K562 (cell line): ENCODE results near the gene HSPA4. TPM values are rescaled to one million over a fixed set of nuclear protein-coding genes. Genes with fewer than 3 reads are reported as not detected.

ENCODE experiments used
- ASH1L ChIP-seq: fragments of 450-650 bp; IDR thresholded peaks from 2 replicates; pipeline ENCODE4 v1.6.1; 2018; ENCODE audit warnings: borderline replicate concordance, mild to moderate bottlenecking, low read depth; ENCODE audit not compliant: partially characterized antibody
- CEBPB ChIP-seq: fragments of 450-650 bp; IDR thresholded peaks from 2 replicates; pipeline ENCODE4 v1.6.1; 2016; ENCODE audit warnings: missing genetic modification characterization, missing compliant biosample characterization
- DDX20 ChIP-seq: fragments of 450-650 bp; IDR thresholded peaks from 2 replicates; pipeline ENCODE4 v1.6.1; 2016; ENCODE audit warnings: missing genetic modification characterization, low read depth, mild to moderate bottlenecking, missing compliant biosample characterization, moderate library complexity
- ERF ChIP-seq: fragments of 450-650 bp; formaldehyde crosslinking; IDR thresholded peaks from 2 replicates; pipeline ENCODE4 v1.4.0; 2020; ENCODE audit warnings: mild to moderate bottlenecking, mixed read lengths
- EZH2 ChIP-seq: IDR thresholded peaks from 2 replicates; pipeline ENCODE4 v1.6.1; 2012; ENCODE audit warnings: low read depth, mild to moderate bottlenecking, inconsistent platforms, low read length, borderline replicate concordance
- HIVEP1 ChIP-seq: fragments of 250-450 bp; sonication (Bioruptor Pico); IDR thresholded peaks from 2 replicates; pipeline ENCODE4 v1.4.0; 2020; ENCODE audit warnings: mild to moderate bottlenecking
- KAT7 ChIP-seq: sonication (generic); formaldehyde crosslinking; IDR thresholded peaks from 2 replicates; pipeline ENCODE4 v1.8.0; 2022; ENCODE audit warnings: missing genetic modification reagents, mild to moderate bottlenecking, borderline replicate concordance
- NCOA1 ChIP-seq: fragments of 450-650 bp; IDR thresholded peaks from 2 replicates; pipeline ENCODE4 v1.6.1; 2016; ENCODE audit warnings: low read depth
- NFIX ChIP-seq: fragments of 250-450 bp; sonication (Bioruptor Pico); IDR thresholded peaks from 2 replicates; pipeline ENCODE4 v1.4.0; 2020; ENCODE audit warnings: low read depth, mild to moderate bottlenecking, moderate library complexity
- PML ChIP-seq: IDR thresholded peaks from 2 replicates; pipeline ENCODE4 v1.6.1; 2012; ENCODE audit warnings: low read length, inconsistent platforms
- RBFOX2 ChIP-seq: fragments of 200-400 bp; formaldehyde crosslinking; IDR thresholded peaks from 2 replicates; pipeline ENCODE4 v1.6.1; 2017; ENCODE audit warnings: low read depth, mild to moderate bottlenecking, low read length, moderate library complexity
- SMARCA5 ChIP-seq: fragments of 450-650 bp; IDR thresholded peaks from 2 replicates; pipeline ENCODE4 v1.6.1; 2016
- SOX6 ChIP-seq: fragments of 450-650 bp; IDR thresholded peaks from 2 replicates; pipeline ENCODE4 v1.6.1; 2014; ENCODE audit warnings: mild to moderate bottlenecking
- TBP ChIP-seq: optimal IDR thresholded peaks from 2 replicates; pipeline ENCODE3; 2011; ENCODE audit warnings: low read depth, low read length, improper control_type of control experiment
- TEAD4 ChIP-seq, 2 experiments: sonication (generic) in 1 of 2; formaldehyde crosslinking in 1 of 2; IDR thresholded peaks; 2 replicates each; pipeline versions ENCODE4 v1.6.1 to v1.8.0; 2012 to 2022; ENCODE audit warnings: borderline replicate concordance in 1 of 2, inconsistent platforms in 1 of 2, low read length in 1 of 2, mild to moderate bottlenecking in 1 of 2, missing genetic modification reagents in 1 of 2
- YY1 ChIP-seq, 3 experiments: IDR thresholded peaks; 2 replicates each; pipeline ENCODE4 v1.6.1; 2011; ENCODE audit warnings: low read length in 2 of 3, mild to moderate bottlenecking in 2 of 3, moderate library complexity in 2 of 3, borderline replicate concordance in 1 of 3, control low read depth in 1 of 3, low read depth in 1 of 3; ENCODE audit not compliant: insufficient read depth in 3 of 3, insufficient replicate concordance in 2 of 3, control insufficient read depth in 1 of 3, insufficient read length in 1 of 3; ENCODE audit errors: extremely low read depth in 1 of 3
- ZNF197 ChIP-seq: fragments of 200-800 bp; sonication (Bioruptor generic); IDR thresholded peaks from 2 replicates; pipeline ENCODE4 v1.6.1; 2016; ENCODE audit warnings: low read depth, missing genetic modification characterization, missing compliant biosample characterization
- polyA plus RNA-seq, 8 experiments: library from polyadenylated mRNA; depleted of rRNA in 4 of 8; stranded (reverse) in 5 of 8; unstranded in 3 of 8; fragments of >200 nt; fragmentation: Nextera tagmentation in 2 of 8; fragmentation: Illumina TruSeq in 1 of 8; extraction: Ambion mirVana in 2 of 8; extraction: Trizol in 1 of 8; gene quantifications; 2 replicates each; pipeline versions ENCODE4 v1.2.1 to v1.2.3, GENCODE V29; 2011 to 2014; ENCODE audit warnings: inconsistent platforms in 1 of 8, missing spikeins in 1 of 8
- total RNA-seq, 7 experiments: library from RNA; depleted of rRNA in 6 of 7; stranded (reverse); fragments of >200 nt in 6 of 7; fragmentation: Illumina TruSeq in 2 of 7; extraction: Trizol in 2 of 7; gene quantifications; 2 replicates each; pipeline versions ENCODE4 v1.2.1 to v1.2.3, GENCODE V29; 2011 to 2021; ENCODE audit warnings: low replicate concordance in 1 of 7
- TF ChIP-seq, protein P1 (sequence below): fragments of 250-450 bp; sonication (Bioruptor Pico); IDR thresholded peaks from 2 replicates; pipeline ENCODE4 v1.5.0; 2021; ENCODE audit warnings: mild to moderate bottlenecking, moderate library complexity
- TF ChIP-seq, protein P2 (sequence below): sonication (generic); formaldehyde crosslinking; IDR thresholded peaks from 2 replicates; pipeline ENCODE4 v1.9.0; 2022; ENCODE audit warnings: mild to moderate bottlenecking, missing genetic modification reagents
- TF ChIP-seq, protein P3 (sequence below): fragments of 250-450 bp; sonication (Bioruptor Pico); IDR thresholded peaks from 2 replicates; pipeline ENCODE4 v1.6.1; 2021; ENCODE audit warnings: mild to moderate bottlenecking
- TF ChIP-seq, protein P4 (sequence below): fragments of 200-800 bp; sonication (Bioruptor generic); IDR thresholded peaks from 2 replicates; pipeline ENCODE4 v1.6.1; 2017; ENCODE audit warnings: missing genetic modification characterization, missing compliant biosample characterization

Gene HSPA4
- total and polyA plus RNA-seq, 9 of the 15 experiments (the other 6 are each of a cell fraction or from before 2014, with no cell fraction given), result 90.3 to 286 (median 148) TPM

DNA sequence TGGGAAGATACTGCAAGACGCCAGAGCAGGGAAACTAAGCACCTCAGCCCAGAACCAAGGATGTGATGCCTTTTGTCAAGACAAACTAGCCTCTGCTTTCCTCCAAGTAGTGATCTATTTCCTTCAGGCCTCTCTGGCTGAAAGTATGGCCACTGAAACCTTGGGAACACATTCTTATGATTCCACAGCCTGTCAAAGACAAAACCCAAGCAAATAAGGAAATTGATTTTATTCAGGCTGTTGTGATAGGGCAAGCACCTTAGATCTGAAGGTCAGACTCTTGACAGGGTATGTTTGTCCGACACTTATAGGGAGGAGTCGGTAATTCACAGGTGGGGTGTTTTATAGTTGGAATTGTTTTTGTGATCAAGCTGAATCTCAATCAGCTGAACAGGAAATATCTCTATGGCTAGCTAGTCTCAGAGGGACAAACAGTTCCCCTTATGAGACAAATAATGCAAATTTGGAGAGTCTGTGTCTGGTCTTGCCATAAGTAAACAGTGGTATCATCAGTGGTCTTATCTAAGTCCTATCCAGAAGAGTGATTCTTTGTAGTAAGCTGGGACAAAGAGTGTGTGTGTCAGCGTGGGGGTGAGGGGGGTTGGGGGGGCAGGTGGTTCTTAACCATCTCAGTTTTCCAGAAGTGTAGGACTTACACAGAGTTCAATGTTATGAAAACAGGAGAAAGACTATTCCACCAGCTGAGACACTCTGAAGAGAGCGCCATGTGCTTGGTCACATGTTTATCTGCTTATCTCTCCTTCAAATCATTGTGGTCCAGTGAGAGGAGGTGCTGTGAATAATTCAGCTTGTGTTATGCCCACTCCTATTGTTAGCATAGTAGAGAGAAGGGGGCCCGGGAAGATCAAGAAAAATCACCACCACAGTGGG is 18.7 kb upstream of the HSPA4 start (continued):
- TF ChIP-seq KAT7 (CRISPR knock-in tag), result no peak
- TF ChIP-seq, protein P1, sequence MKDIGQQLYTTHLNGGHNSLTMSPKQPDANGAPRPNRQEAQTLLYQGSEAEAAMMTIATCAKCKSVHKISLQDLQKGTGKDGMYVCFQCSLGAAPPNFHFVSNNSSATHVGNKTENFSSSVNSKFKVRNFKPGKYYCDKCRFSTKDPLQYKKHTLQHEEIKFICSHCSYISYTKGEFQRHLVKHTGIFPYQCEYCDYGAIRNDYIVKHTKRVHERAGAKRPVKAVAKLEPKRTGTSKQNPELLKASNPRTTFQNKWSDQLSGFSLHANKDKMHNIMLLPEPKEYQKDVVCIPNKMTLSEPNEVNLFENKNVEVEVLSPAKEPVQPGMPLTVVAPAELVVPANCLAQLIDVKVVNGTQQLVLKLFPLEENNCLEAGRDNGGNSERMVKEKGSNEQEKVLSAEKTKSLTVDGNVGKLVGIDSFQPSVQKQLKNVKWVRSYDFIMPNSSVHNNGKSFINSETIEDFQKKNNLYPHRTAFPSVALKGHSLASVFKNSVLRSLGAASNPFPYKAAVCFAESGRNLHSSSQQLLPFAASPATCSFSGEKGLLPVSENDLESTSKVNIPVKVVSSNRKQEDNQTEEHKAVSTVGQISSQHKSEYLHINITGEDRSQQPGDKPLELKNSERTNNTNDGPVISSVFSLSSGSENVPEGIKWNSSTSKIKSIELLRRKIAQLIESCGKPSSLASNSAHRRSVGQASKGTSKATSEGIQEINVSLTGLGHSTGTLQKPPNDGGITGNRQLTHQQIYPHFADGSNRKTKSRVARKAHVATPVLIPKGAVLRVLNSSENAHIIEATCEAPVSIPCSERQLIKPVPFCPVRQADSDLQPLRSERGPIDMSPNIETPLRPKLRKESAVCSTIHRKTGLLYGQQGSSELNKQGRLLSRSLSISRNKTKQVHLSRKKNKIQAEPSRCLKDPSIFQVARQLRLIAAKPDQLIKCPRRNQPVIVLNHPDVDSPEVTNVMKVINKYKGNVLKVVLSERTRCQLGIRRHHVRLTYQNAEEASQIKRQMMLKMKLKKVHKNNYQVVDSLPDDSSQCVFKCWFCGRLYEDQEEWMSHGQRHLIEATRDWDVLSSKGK (CRISPR knock-in tag), result no peak
- TF ChIP-seq, protein P2, sequence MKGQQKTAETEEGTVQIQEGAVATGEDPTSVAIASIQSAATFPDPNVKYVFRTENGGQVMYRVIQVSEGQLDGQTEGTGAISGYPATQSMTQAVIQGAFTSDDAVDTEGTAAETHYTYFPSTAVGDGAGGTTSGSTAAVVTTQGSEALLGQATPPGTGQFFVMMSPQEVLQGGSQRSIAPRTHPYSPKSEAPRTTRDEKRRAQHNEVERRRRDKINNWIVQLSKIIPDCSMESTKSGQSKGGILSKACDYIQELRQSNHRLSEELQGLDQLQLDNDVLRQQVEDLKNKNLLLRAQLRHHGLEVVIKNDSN (CRISPR knock-in tag), result peak; percentile 65
- TF ChIP-seq TEAD4 (IDR thresholded peaks at IDR 0.05; ENCODE audit: low read length), result peak; percentile 13; the same call in 1 of the 2 replicates
- no peak for TF ChIP-seq TEAD4 (CRISPR knock-in tag; IDR thresholded peaks at IDR 0.05; ENCODE audit: borderline replicate concordance)
- no peak for TF ChIP-seq YY1 (IDR thresholded peaks at IDR 0.05; ENCODE audit: borderline replicate concordance in 1 of 3, control insufficient read depth in 1 of 3, extremely low read depth in 1 of 3, insufficient read depth in 3 of 3, insufficient read length in 1 of 3, insufficient replicate concordance in 2 of 3, low read depth in 1 of 3, low read length in 2 of 3)
- TF ChIP-seq NCOA1, result no peak
- no peak for TF ChIP-seq DDX20
- TF ChIP-seq, protein P3, sequence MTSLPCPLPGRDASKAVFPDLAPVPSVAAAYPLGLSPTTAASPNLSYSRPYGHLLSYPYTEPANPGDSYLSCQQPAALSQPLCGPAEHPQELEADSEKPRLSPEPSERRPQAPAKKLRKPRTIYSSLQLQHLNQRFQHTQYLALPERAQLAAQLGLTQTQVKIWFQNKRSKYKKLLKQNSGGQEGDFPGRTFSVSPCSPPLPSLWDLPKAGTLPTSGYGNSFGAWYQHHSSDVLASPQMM, result no peak
- TF ChIP-seq TBP, result no peak
- TF ChIP-seq, protein P4, sequence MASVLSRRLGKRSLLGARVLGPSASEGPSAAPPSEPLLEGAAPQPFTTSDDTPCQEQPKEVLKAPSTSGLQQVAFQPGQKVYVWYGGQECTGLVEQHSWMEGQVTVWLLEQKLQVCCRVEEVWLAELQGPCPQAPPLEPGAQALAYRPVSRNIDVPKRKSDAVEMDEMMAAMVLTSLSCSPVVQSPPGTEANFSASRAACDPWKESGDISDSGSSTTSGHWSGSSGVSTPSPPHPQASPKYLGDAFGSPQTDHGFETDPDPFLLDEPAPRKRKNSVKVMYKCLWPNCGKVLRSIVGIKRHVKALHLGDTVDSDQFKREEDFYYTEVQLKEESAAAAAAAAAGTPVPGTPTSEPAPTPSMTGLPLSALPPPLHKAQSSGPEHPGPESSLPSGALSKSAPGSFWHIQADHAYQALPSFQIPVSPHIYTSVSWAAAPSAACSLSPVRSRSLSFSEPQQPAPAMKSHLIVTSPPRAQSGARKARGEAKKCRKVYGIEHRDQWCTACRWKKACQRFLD (CRISPR knock-in tag), result no peak; the same call in 1 of the 2 replicates
- TF ChIP-seq NFIX (CRISPR knock-in tag), result no peak
- TF ChIP-seq ASH1L, result no peak
- TF ChIP-seq PML, result 0 out of 2 replicates have a peak, but pooled peaks have one; percentile 22
- TF ChIP-seq SMARCA5, result no peak
- peak; percentile 78; the same call in 1 of the 2 replicates for TF ChIP-seq SOX6
- TF ChIP-seq HIVEP1 (CRISPR knock-in tag), result no peak
- no peak for TF ChIP-seq EZH2
- no peak for TF ChIP-seq RBFOX2
- TF ChIP-seq ZNF197 (CRISPR knock-in tag), result 0 out of 2 replicates have a peak, but pooled peaks have one; percentile 44
- no peak for TF ChIP-seq CEBPB (tag)
- TF ChIP-seq ERF, result no peak
